ENCODE results near the gene USP36. TPM values are rescaled to one million over a fixed set of nuclear protein-coding genes. Genes with fewer than 3 reads are reported as not detected.

Gene USP36
- total RNA-seq, 4 donors from 2014 or later = 36.7 to 63.6 (median 45.2) TPM

DNA sequence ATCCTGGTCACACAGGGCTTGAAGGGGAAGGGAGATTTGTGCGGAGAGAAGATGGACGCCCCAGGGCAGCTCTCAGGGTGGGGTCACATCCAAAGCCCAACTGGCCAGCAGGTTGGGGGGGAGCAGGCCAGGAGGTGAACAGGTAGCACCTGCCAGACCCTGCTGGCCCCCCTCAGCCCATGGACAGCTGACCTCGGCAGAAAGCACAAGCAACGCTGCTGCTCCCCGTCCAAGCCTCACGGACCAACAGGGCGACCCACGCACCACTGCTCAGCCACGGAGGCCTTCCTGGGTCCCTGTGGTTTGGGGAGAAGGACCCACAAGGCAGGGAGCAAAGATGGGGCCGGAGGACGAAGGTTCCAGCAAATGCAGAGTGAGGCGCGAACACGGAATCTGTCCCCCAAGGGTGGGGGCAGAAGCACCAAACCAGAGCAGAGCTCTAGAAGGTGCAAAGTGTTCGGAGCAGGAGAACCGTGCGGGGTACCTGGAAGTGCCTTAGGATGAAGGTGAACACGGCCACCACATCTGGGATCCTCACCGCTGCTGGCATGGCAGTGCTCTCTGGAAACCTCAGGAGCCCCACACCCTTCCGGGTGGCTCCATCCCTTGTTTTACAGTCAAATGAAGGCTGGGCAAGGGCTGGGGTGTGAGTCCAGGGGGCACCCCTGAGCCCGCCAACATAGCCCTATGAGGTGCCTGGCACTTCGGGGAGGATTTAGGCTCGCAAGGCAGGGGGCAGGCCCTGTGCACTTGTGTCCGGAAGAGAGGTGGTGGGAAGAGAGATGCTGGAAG lies 44.5 kb upstream of the USP36 start:
- no peak overlapping the region for H3K4me3 ChIP-seq (ENCODE audit: low read depth, poor library complexity, severe bottlenecking)
- intact Hi-C loops (cut with DNase I; ENCODE audit: low total_unique reads) = no loop called here
- DNase-seq (ENCODE audit: low spot score in 2 of 2) = no peak
- no peak for TF ChIP-seq POLR2A (IDR thresholded peaks at IDR 0.05)
- TF ChIP-seq, protein P1, sequence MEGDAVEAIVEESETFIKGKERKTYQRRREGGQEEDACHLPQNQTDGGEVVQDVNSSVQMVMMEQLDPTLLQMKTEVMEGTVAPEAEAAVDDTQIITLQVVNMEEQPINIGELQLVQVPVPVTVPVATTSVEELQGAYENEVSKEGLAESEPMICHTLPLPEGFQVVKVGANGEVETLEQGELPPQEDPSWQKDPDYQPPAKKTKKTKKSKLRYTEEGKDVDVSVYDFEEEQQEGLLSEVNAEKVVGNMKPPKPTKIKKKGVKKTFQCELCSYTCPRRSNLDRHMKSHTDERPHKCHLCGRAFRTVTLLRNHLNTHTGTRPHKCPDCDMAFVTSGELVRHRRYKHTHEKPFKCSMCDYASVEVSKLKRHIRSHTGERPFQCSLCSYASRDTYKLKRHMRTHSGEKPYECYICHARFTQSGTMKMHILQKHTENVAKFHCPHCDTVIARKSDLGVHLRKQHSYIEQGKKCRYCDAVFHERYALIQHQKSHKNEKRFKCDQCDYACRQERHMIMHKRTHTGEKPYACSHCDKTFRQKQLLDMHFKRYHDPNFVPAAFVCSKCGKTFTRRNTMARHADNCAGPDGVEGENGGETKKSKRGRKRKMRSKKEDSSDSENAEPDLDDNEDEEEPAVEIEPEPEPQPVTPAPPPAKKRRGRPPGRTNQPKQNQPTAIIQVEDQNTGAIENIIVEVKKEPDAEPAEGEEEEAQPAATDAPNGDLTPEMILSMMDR (IDR thresholded peaks at IDR 0.05) = no peak
- WGBS, 2 donors = 90 to 92% methylated on average over 24 of the region's 24 CpGs

DNA sequence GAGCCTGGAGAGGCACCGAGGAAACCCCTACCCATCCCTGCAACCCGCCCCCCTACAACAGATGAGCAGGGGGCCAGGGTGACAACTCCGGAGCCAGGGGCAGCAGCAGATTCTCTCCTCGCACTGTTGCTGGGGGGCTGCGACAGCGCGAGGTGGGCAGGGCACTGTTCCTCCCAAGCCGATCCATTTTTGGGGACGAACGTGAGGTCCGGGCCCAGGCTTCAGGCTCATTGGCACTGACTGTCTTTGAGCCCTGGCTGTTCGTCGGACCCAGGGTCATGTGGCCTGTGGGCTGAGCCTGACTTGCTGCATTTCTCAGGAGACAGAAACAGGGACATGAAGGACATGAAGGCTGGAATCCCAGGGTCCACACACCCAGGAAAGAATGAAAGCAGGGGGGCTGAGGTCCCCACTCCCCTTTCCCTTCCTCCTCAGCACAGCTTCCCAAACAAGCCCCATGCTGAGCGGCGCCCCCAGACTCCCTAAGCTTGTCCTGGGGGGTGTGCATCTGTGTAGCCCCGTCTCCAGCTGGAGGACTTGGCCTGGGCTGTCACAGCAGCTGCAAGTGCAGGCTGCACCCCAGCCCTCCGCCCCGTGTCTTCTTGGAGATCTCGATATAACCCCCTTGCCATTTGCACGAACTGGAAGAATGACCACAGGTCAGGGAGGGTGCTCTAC lies 43.7 kb upstream of the USP36 start:
- WGBS, 2 donors = 34 to 52% methylated on average over 15 to 20 of the region's 20 CpGs
- no peak overlapping the region for H3K4me3 ChIP-seq (ENCODE audit: low read depth, poor library complexity, severe bottlenecking)

DNA sequence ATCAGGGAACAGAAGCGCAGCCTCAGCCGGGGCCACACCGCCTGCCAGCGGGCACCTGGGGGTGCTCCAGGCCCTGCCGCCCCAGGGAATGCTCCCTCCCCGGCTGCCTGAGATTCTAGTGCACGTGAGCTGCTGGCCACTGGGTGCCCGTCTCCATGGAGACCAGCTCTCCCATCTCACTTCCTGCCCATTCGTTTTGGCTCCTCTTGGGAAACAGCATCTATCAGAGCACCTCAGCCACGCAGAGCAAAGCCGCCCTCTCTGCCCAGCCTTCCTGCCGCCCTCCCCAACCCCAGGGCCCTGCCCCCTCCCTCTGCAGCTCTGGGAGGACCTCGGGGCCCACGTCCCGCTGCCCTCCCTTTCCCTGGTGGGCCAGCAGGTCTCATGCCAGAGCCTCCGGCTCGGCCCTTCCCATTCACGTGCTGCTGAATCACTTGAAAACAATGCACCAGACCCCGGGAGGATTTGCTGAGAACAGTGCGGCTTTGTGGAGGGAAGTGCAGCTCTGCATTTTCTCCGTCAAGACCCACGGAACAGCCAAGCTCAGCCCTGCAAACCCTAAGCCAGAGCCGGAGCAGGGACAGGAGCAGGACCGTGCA lies 43.0 kb upstream of the USP36 start:
- 23 to 26% methylated on average over 24 of the region's 24 CpGs for WGBS, 2 donors
- DNase-seq (ENCODE audit: low spot score in 2 of 2) = peak; percentile 88 to 96
- intact Hi-C loops (cut with DNase I; ENCODE audit: low total_unique reads) = no loop called here
- TF ChIP-seq, protein P1 (IDR thresholded peaks at IDR 0.05) = no peak
- no peak for TF ChIP-seq POLR2A (IDR thresholded peaks at IDR 0.05)
- H3K4me3 ChIP-seq (ENCODE audit: low read depth, poor library complexity, severe bottlenecking) = no peak overlapping the region

More for the DNA sequence above, 43.7 kb upstream of the USP36 start:
- intact Hi-C loops (cut with DNase I; ENCODE audit: low total_unique reads) = no loop called here
- no peak for TF ChIP-seq POLR2A (IDR thresholded peaks at IDR 0.05)
- TF ChIP-seq, protein P1 (IDR thresholded peaks at IDR 0.05) = no peak
- no peak for DNase-seq (ENCODE audit: low spot score in 2 of 2)

DNA sequence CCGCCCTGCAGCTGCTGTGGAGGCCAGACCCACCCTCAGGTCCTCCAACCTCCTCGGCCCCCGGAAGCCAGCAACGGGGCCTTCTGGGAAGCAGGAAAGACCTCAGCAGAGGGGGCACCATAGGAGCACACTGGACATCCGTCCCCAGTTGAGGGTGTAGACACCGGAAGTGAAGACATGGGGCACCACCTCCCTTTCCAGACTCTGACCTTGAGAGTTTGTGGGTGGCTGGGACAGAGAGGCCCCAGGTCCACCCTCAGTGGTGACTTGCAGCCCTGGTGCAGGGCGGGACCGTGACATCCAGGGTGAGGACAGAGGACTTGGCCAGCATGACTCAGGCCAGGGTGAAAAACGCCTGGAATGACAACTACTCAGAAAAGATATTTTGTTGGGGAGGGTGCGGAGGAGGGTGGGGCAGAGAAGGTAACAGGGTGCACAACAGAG lies 42.5 kb upstream of the USP36 start:
- TF ChIP-seq, protein P1 (IDR thresholded peaks at IDR 0.05) = no peak
- no peak for TF ChIP-seq POLR2A (IDR thresholded peaks at IDR 0.05)
- no peak overlapping the region for H3K4me3 ChIP-seq (ENCODE audit: low read depth, poor library complexity, severe bottlenecking)
- DNase-seq (ENCODE audit: low spot score in 2 of 2) = peak; percentile 80 to 96
- WGBS, 2 donors = 29 to 48% methylated on average over 9 to 10 of the region's 10 CpGs
- intact Hi-C loops (cut with DNase I; ENCODE audit: low total_unique reads) = no loop called here

DNA sequence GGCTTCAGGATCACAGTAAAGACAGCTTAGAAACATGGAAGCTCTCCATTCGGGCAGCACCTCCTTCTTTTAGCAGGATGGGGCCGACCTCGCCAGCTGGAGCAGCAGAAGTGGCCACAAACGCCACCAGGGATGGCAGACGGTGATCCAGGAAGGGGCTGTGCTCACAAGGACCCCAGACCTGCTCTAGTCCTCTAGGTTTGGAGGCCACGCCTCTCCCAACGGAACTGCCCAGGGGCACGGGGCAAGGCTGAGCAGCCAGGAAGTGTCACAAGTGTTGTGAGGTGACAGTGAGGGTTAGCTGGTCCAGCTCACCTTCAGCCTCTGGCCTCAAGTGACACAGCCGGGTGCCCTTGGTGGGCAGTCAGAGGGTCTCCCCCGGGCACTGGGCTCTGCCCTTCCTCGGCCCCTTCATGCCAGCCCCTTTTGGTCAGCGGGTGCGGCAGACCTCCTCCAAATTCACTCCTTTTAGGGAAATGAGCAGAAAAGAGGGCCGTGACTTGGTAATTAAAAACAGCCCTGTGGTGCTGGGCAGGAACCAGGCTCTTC lies 42.0 kb upstream of the USP36 start:
- 42 to 49% methylated on average over 14 of the region's 14 CpGs for WGBS, 2 donors
- TF ChIP-seq, protein P1 (IDR thresholded peaks at IDR 0.05) = no peak
- no peak for TF ChIP-seq POLR2A (IDR thresholded peaks at IDR 0.05)
- H3K4me3 ChIP-seq (ENCODE audit: low read depth, poor library complexity, severe bottlenecking) = no peak overlapping the region
- intact Hi-C loops (cut with DNase I; ENCODE audit: low total_unique reads) = no loop called here
- DNase-seq (ENCODE audit: low spot score in 2 of 2) = peak in 1 of 2 donors; percentile 93

Measured in lower leg skin (tissue), 4 donors.